Spleen (tissue), 11 donors: Measurements from ENCODE around the gene MEIS3. TPM values are rescaled to one million over a fixed set of nuclear protein-coding genes. Genes with fewer than 3 reads are reported as not detected.
"Not testable (repeated sequence)": the region's sequence is repeated elsewhere in the genome, so short reads cannot be mapped to it uniquely, and the experiment has no call there.

Experiments
- DNase-seq: peaks from one replicate; pipeline ENCODE4 v3.0.0-alpha.2; 2020
- H3K27ac ChIP-seq, 8 donors: fragments of 200-600 bp; sonication (generic) in 7 of 8; 1 replicate in 4 of 8; 2 replicates in 4 of 8; pipeline versions ENCODE4 v1.5.0 to v1.8.0; 2016 to 2021; ENCODE audit warnings: inconsistent platforms in 4 of 8, mild to moderate bottlenecking in 4 of 8, moderate library complexity in 1 of 8
- H3K27me3 ChIP-seq, 7 donors: fragments of 200-600 bp; sonication (generic) in 6 of 7; replicated peaks in 1 of 7; 1 replicate in 4 of 7; 2 replicates in 3 of 7; pipeline versions ENCODE4 v1.5.0 to v1.8.0; 2016 to 2021; ENCODE audit warnings: inconsistent platforms in 3 of 7, mild to moderate bottlenecking in 1 of 7
- H3K36me3 ChIP-seq, 6 donors: fragments of 200-600 bp; sonication (generic) in 5 of 6; 1 replicate in 4 of 6; 2 replicates in 2 of 6; pipeline versions ENCODE4 v1.5.0 to v1.8.0; 2016 to 2021; ENCODE audit warnings: inconsistent platforms in 2 of 6
- H3K4me1 ChIP-seq, 6 donors: fragments of 200-600 bp; sonication (generic) in 5 of 6; 1 replicate in 3 of 6; 2 replicates in 3 of 6; pipeline versions ENCODE4 v1.5.0 to v1.8.0; 2016 to 2021; ENCODE audit warnings: inconsistent platforms in 3 of 6
- H3K4me3 ChIP-seq, 8 donors: fragments of 200-600 bp; sonication (generic) in 7 of 8; 1 replicate in 4 of 8; 2 replicates in 4 of 8; pipeline versions ENCODE4 v1.5.0 to v1.8.0; 2016 to 2021; ENCODE audit warnings: inconsistent platforms in 4 of 8, mild to moderate bottlenecking in 4 of 8, moderate library complexity in 2 of 8
- H3K9me3 ChIP-seq, 8 donors: fragments of 200-600 bp; sonication (generic) in 7 of 8; 1 replicate in 4 of 8; 2 replicates in 4 of 8; pipeline versions ENCODE4 v1.5.0 to v1.8.0; 2016 to 2021; ENCODE audit warnings: inconsistent platforms in 4 of 8
- CTCF ChIP-seq, 11 experiments: fragments of 200-600 bp in 7 of 11; fragments of 450-650 bp in 4 of 11; sonication (generic) in 4 of 11; IDR thresholded peaks in 8 of 11; conservative IDR thresholded peaks in 3 of 11; 1 replicate in 7 of 11; 2 replicates in 4 of 11; pipeline versions ENCODE4 v1.4.0 to v1.8.0; 2016 to 2021; ENCODE audit warnings: antibody characterized with exemption in 11 of 11, inconsistent platforms in 4 of 11, mild to moderate bottlenecking in 1 of 11
- POLR2A ChIP-seq, 3 donors: fragments of 450-650 bp; IDR thresholded peaks; one replicate each; pipeline ENCODE4 v1.5.1; 2017; ENCODE audit warnings: antibody characterized with exemption in 3 of 3, mild to moderate bottlenecking in 1 of 3
- POLR2AphosphoS5 ChIP-seq, 3 donors: sonication (generic); formaldehyde crosslinking; IDR thresholded peaks; one replicate each; pipeline ENCODE4 v1.5.1; 2017; ENCODE audit warnings: antibody characterized with exemption in 3 of 3
- WGBS, 5 donors: extraction: QIAGEN DNeasy Blood & Tissue Kit in 3 of 5; methylation state at CpG; one replicate each; pipeline versions ENCODE4 v1.1.5 to v1.1.7; 2013 to 2018; 5-methylcytosine and 5-hydroxymethylcytosine counted together
- intact Hi-C: fragments of 100-400 bp; cut with DNase I; formaldehyde crosslinking; loops from one replicate; pipeline ENCODE4 v1.15.0; 2023; ENCODE audit warnings: low total_unique reads
- polyA plus RNA-seq, 3 donors: library from polyadenylated mRNA; stranded (reverse); fragments of 200-250 nt; gene quantifications; one replicate each; pipeline ENCODE4 v1.2.1, GENCODE V29; 2013
- total RNA-seq, 7 donors: library from RNA; depleted of rRNA in 3 of 7; stranded (reverse); fragments of >200 nt in 3 of 7; fragmentation: NEBNext Ultra II Directional in 4 of 7; extraction: Animal tissue kit (Norgen Biotek cat#: 25700) in 4 of 7; gene quantifications; one replicate each; pipeline versions ENCODE4 v1.1.0 to v1.2.1, GENCODE V29; 2016 to 2021
- donor health status: healthy with polysubstance abuse.
- donor health status: DM: no; HTN: no; CAD: no; lungs with moderate emphysema.
- donor health status: DM: no; HTN: no; CAD: no.
- donor health status: Bipolar disorder and iron deficiency.
- donor health status: healthy.
- donor health status: DM: no; HTN: no; CAD: no.
- donor health status: DM: yes; HTN: yes; CAD: no.

Gene MEIS3
- total and polyA plus RNA-seq, 10 donors, result 4.3 to 10.4 (median 7.1) TPM

GRCh38 chr19:47414469-47414868 lies 4.9 kb downstream of the MEIS3 start:
- H3K4me3 ChIP-seq, result no peak overlapping the region
- no peak for DNase-seq
- no peaks in the 10 kb centered on the region for H3K9me3 ChIP-seq
- H3K36me3 ChIP-seq, result peaks cover 0 to 5% (median 0%) of the 10 kb centered on the region in 6 donors
- no peak for TF ChIP-seq POLR2A (IDR thresholded peaks at IDR 0.05)
- TF ChIP-seq CTCF (IDR thresholded peaks at IDR 0.05 in 8 of 11, conservative IDR thresholded peaks at IDR 0.05 in 3 of 11), result no peak
- no peak for TF ChIP-seq POLR2AphosphoS5 (IDR thresholded peaks at IDR 0.05)
- intact Hi-C loops, result no loop called here
- H3K27me3 ChIP-seq, result peaks cover under 1 to 80% (median 35%) of the 10 kb centered on the region in 7 donors
- WGBS, 5 donors, result 70 to 77% (median 72%) methylated on average over 8 to 21 of the region's 21 CpGs
- no peak overlapping the region for H3K27ac ChIP-seq
- peaks cover 0 to 23% (median 10%) of the 10 kb centered on the region in 6 donors for H3K4me1 ChIP-seq

GRCh38 chr19:47413941-47414340 lies 5.4 kb downstream of the MEIS3 start:
- no peak overlapping the region for H3K4me3 ChIP-seq
- H3K27me3 ChIP-seq, result peaks cover 0 to 80% (median 30%) of the 10 kb centered on the region in 7 donors
- no peak for DNase-seq
- intact Hi-C loops, result no loop called here
- H3K4me1 ChIP-seq, result peaks cover 0 to 19% (median 10%) of the 10 kb centered on the region in 6 donors
- TF ChIP-seq POLR2A (IDR thresholded peaks at IDR 0.05) (no peak), CTCF (IDR thresholded peaks at IDR 0.05 in 8 of 11, conservative IDR thresholded peaks at IDR 0.05 in 3 of 11) (no peak), POLR2AphosphoS5 (IDR thresholded peaks at IDR 0.05) (no peak)
- H3K36me3 ChIP-seq, result peaks cover 0 to 5% (median 0%) of the 10 kb centered on the region in 6 donors
- H3K27ac ChIP-seq, result no peak overlapping the region
- no peaks in the 10 kb centered on the region for H3K9me3 ChIP-seq
- WGBS, 5 donors, result 86 to 96% (median 94%) methylated on average over 12 to 16 of the region's 16 CpGs

- H3K9me3 ChIP-seq, H3K36me3 ChIP-seq, H3K27ac ChIP-seq, intact Hi-C loops, DNase-seq, H3K4me1 ChIP-seq, H3K4me3 ChIP-seq: not testable (repeated sequence)
- H3K27me3 ChIP-seq, result peaks cover 2 to 80% (median 19%) of the 10 kb centered on the region in 7 donors
- 69 to 84% (median 73%) methylated on average over 9 of the region's 9 CpGs for WGBS, 5 donors
Observed at GRCh38 chr19:47411696-47412095, 7.6 kb downstream of the MEIS3 start.

- Histone ChIP-seq H3K27me3 (peaks cover 2 to 80% (median 19%) of the 10 kb centered on the region in 7 donors), H3K4me1 (no peaks in the 10 kb centered on the region), H3K4me3 (no peak overlapping the region), H3K9me3 (no peaks in the 10 kb centered on the region), H3K36me3 (peaks cover 0 to 5% (median 0%) of the 10 kb centered on the region in 6 donors), H3K27ac (no peak overlapping the region)
- WGBS, 5 donors, result 78 to 83% (median 81%) methylated on average over 8 of the region's 8 CpGs
- intact Hi-C loops, result no loop called here
- no peak for TF ChIP-seq POLR2A (IDR thresholded peaks at IDR 0.05)
- TF ChIP-seq CTCF (IDR thresholded peaks at IDR 0.05 in 8 of 11, conservative IDR thresholded peaks at IDR 0.05 in 3 of 11), result no peak
- no peak for TF ChIP-seq POLR2AphosphoS5 (IDR thresholded peaks at IDR 0.05)
- no peak for DNase-seq
Observed at GRCh38 chr19:47411101-47411500, 8.2 kb downstream of the MEIS3 start.
